Activated T-helper 1 cell treated with Interleukin-2 at 50 U/mL for 16 hours (primary cell): ENCODE results near the gene CEL.

ENCODE experiments used
- DNase-seq: peaks from one replicate; pipeline ENCODE4 v3.0.0-alpha.2; 2020; ENCODE audit warnings: low read depth

The CEL gene

GRCh38 chr9:133103987-133104505, 42.3 kb downstream of the CEL start:
- DNase-seq, result no peak

GRCh38 chr9:133104718-133105460, 43.1 kb downstream of the CEL start:
- DNase-seq, result no peak

- DNase-seq, result no peak
These were observed 43.6 kb downstream of the CEL start for GRCh38 chr9:133105461-133105770.

GRCh38 chr9:133106511-133107244, 44.9 kb downstream of the CEL start:
- no peak for DNase-seq

- no peak for DNase-seq
These were observed 45.5 kb downstream of the CEL start for GRCh38 chr9:133107245-133107722.

- DNase-seq, result no peak
These were observed 46.4 kb downstream of the CEL start for GRCh38 chr9:133107961-133108793.

GRCh38 chr9:133108794-133109641, 47.2 kb downstream of the CEL start:
- DNase-seq, result no peak

GRCh38 chr9:133109931-133110650, 48.3 kb downstream of the CEL start:
- no peak for DNase-seq

GRCh38 chr9:133111808-133112662, 50.3 kb downstream of the CEL start:
- DNase-seq, result no peak

- DNase-seq, result no peak
These were observed 50.9 kb downstream of the CEL start for GRCh38 chr9:133112663-133113026.

GRCh38 chr9:133113163-133113948, 51.6 kb downstream of the CEL start:
- DNase-seq, result no peak

GRCh38 chr9:133113949-133114885, 52.4 kb downstream of the CEL start:
- no peak for DNase-seq

GRCh38 chr9:133114886-133115603, 53.3 kb downstream of the CEL start:
- no peak for DNase-seq

GRCh38 chr9:133115604-133116345, 54.0 kb downstream of the CEL start:
- DNase-seq, result no peak

GRCh38 chr9:133116346-133117231, 54.8 kb downstream of the CEL start:
- DNase-seq, result no peak
